NCI-H345 treated with DMSO at 0.1 percent for 48 hours (cell line): ENCODE measurements around the gene SLC46A3.
"Not testable (repeated sequence)": the region's sequence is repeated elsewhere in the genome, so short reads cannot be mapped to it uniquely, and the experiment has no call there.

Experiments
- DNase-seq: peaks from one replicate; lab custom pipeline; 2025; ENCODE audit not compliant: unreplicated experiment; lab: John Stamatoyannopoulos, UW

SLC46A3 gene

GRCh38 chr13:28718543-28719226 lies at the start of gene SLC46A3:
TSS of gene SLC46A3 (minus strand) at chr13:28718970. CDS start at chr13:28717998, 972 bp downstream.
- DNase-seq, result peak; percentile 49

- no peak for DNase-seq
These were observed 45.1 kb upstream of the SLC46A3 start for GRCh38 chr13:28763887-28764286.

GRCh38 chr13:28761586-28761985 lies 42.8 kb upstream of the SLC46A3 start:
- no peak for DNase-seq

GRCh38 chr13:28755546-28755870 lies 36.7 kb upstream of the SLC46A3 start:
- no peak for DNase-seq

- DNase-seq, result no peak
These were observed 36.2 kb upstream of the SLC46A3 start for GRCh38 chr13:28754698-28755545.

GRCh38 chr13:28753946-28754345 lies 35.2 kb upstream of the SLC46A3 start:
- DNase-seq, result no peak

- DNase-seq, result no peak
These were observed 34.6 kb upstream of the SLC46A3 start for GRCh38 chr13:28753208-28753892.

GRCh38 chr13:28751175-28751960 lies 32.6 kb upstream of the SLC46A3 start:
- DNase-seq, result no peak

- no peak for DNase-seq
These were observed 31.6 kb upstream of the SLC46A3 start for GRCh38 chr13:28750187-28751045.

- no peak for DNase-seq
These were observed 29.1 kb upstream of the SLC46A3 start for GRCh38 chr13:28747851-28748250.

GRCh38 chr13:28746287-28746612 lies 27.5 kb upstream of the SLC46A3 start:
- no peak for DNase-seq

- DNase-seq, result no peak
These were observed 25.9 kb upstream of the SLC46A3 start for GRCh38 chr13:28744656-28745055.

GRCh38 chr13:28744091-28744536 lies 25.3 kb upstream of the SLC46A3 start:
- no peak for DNase-seq

- DNase-seq, result no peak
These were observed 24.8 kb upstream of the SLC46A3 start for GRCh38 chr13:28743499-28744083.

GRCh38 chr13:28743020-28743419 lies 24.2 kb upstream of the SLC46A3 start:
- no peak for DNase-seq

GRCh38 chr13:28742445-28742844 lies 23.7 kb upstream of the SLC46A3 start:
- DNase-seq, result not testable (repeated sequence)

- DNase-seq, result no peak
These were observed 22.3 kb upstream of the SLC46A3 start for GRCh38 chr13:28741084-28741491.

GRCh38 chr13:28739376-28739775 lies 20.6 kb upstream of the SLC46A3 start:
- no peak for DNase-seq

- DNase-seq, result no peak
These were observed 16.8 kb upstream of the SLC46A3 start for GRCh38 chr13:28735481-28736029.

GRCh38 chr13:28734906-28735305 lies 16.1 kb upstream of the SLC46A3 start:
- no peak for DNase-seq
